Measurements from ENCODE around the gene RND1. TPM values are rescaled to one million over a fixed set of nuclear protein-coding genes. Genes with fewer than 3 reads are reported as not detected.

Gene RND1
- total RNA-seq, 1 donor = 0.36 TPM

- Histone ChIP-seq H3K4me2 (ENCODE audit: insufficient read depth, low read length) (no peak overlapping the region), H3K9me3 (ENCODE audit: low read depth, low read length) (no peaks in the 10 kb centered on the region), H3K4me1 (ENCODE audit: insufficient read depth, low read length) (no peaks in the 10 kb centered on the region), H3K27ac (ENCODE audit: low read depth, low read length) (no peak overlapping the region), H2AFZ (ENCODE audit: low read length) (no peak overlapping the region), H3K36me3 (ENCODE audit: insufficient read depth, low read length) (peaks cover 30% of the 10 kb centered on the region), H3K27me3 (ENCODE audit: insufficient read depth, low read length) (no peaks in the 10 kb centered on the region), H3K4me3 (ENCODE audit: insufficient read depth, low read length) (no peak overlapping the region), H4K20me1 (ENCODE audit: insufficient read depth, low read length) (peaks cover 10% of the 10 kb centered on the region), H3K79me2 (ENCODE audit: insufficient read depth, low read length) (no peaks in the 10 kb centered on the region)
- no peak for TF ChIP-seq CTCF (IDR thresholded peaks at IDR 0.05; ENCODE audit: extremely low read depth, low read depth, low read length)
- peak; percentile 34 for DNase-seq (ENCODE audit: insufficient read length, low spot score, missing footprints)
Measured at GRCh38 chr12:48824905-48825304, 40.8 kb downstream of the RND1 start.

DNA sequence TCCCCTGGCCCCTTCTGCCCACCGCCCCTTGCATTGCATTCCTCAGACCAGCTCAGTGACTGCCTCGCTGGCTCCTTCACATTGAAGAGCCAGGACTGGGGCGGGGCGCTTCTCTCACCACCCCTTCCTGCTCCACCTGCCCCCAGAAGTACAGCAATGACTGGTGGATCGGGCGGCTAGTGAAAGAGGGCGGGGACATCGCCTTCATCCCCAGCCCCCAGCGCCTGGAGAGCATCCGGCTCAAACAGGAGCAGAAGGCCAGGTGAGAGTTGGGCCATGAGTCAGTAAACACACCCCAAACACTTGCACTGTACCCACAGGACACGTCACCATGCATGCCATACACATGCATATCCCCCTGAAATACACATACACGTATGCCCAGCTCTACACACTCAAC is 41.6 kb downstream of the RND1 start:
- Histone ChIP-seq H3K9me3 (ENCODE audit: low read depth, low read length) (no peaks in the 10 kb centered on the region), H4K20me1 (ENCODE audit: insufficient read depth, low read length) (peaks cover 18% of the 10 kb centered on the region), H3K27ac (ENCODE audit: low read depth, low read length) (no peak overlapping the region), H3K4me3 (ENCODE audit: insufficient read depth, low read length) (no peak overlapping the region), H3K4me2 (ENCODE audit: insufficient read depth, low read length) (no peak overlapping the region), H3K27me3 (ENCODE audit: insufficient read depth, low read length) (no peaks in the 10 kb centered on the region), H3K4me1 (ENCODE audit: insufficient read depth, low read length) (no peaks in the 10 kb centered on the region), H2AFZ (ENCODE audit: low read length) (no peak overlapping the region), H3K36me3 (ENCODE audit: insufficient read depth, low read length) (peaks cover 23% of the 10 kb centered on the region), H3K79me2 (ENCODE audit: insufficient read depth, low read length) (no peaks in the 10 kb centered on the region)
- peak; percentile 36 for DNase-seq (ENCODE audit: insufficient read length, low spot score, missing footprints)
- TF ChIP-seq CTCF (IDR thresholded peaks at IDR 0.05; ENCODE audit: extremely low read depth, low read depth, low read length) = no peak

- Histone ChIP-seq H3K4me2 (ENCODE audit: insufficient read depth, low read length) (no peak overlapping the region), H3K9me3 (ENCODE audit: low read depth, low read length) (no peaks in the 10 kb centered on the region), H3K4me3 (ENCODE audit: insufficient read depth, low read length) (no peak overlapping the region), H3K27ac (ENCODE audit: low read depth, low read length) (no peak overlapping the region), H3K79me2 (ENCODE audit: insufficient read depth, low read length) (no peaks in the 10 kb centered on the region), H3K4me1 (ENCODE audit: insufficient read depth, low read length) (no peaks in the 10 kb centered on the region), H4K20me1 (ENCODE audit: insufficient read depth, low read length) (peaks cover 18% of the 10 kb centered on the region), H3K36me3 (ENCODE audit: insufficient read depth, low read length) (peaks cover 15% of the 10 kb centered on the region), H3K27me3 (ENCODE audit: insufficient read depth, low read length) (no peaks in the 10 kb centered on the region), H2AFZ (ENCODE audit: low read length) (no peak overlapping the region)
- peak; percentile 71 for DNase-seq (ENCODE audit: insufficient read length, low spot score, missing footprints)
- TF ChIP-seq CTCF (IDR thresholded peaks at IDR 0.05; ENCODE audit: extremely low read depth, low read depth, low read length) = no peak
Measured at GRCh38 chr12:48823281-48823680, 42.4 kb downstream of the RND1 start.

DNA sequence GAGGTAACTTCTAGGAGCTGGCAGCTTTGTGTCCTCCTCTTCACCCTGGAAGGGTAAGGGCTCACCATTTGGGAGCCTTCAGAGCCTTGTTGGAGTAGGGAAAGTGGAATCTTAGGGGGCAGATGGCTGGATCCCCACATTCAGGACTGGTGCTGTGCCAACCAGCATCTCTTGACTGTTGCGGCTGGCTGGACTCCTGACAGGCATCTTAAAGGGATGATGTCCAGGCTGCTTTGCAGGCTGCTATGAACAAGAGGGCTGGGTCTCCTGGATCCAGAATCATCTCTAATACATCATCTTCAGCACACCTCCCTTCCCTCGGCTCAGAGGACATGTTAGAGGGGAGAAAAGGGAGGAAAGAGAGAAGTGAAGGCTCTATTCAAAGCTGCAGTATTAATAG is 43.0 kb downstream of the RND1 start:
- Histone ChIP-seq H3K4me1 (ENCODE audit: insufficient read depth, low read length) (peaks cover 4% of the 10 kb centered on the region), H3K27me3 (ENCODE audit: insufficient read depth, low read length) (no peaks in the 10 kb centered on the region), H2AFZ (ENCODE audit: low read length) (no peak overlapping the region), H4K20me1 (ENCODE audit: insufficient read depth, low read length) (peaks cover 18% of the 10 kb centered on the region), H3K36me3 (ENCODE audit: insufficient read depth, low read length) (peaks cover 11% of the 10 kb centered on the region), H3K79me2 (ENCODE audit: insufficient read depth, low read length) (no peaks in the 10 kb centered on the region), H3K4me2 (ENCODE audit: insufficient read depth, low read length) (no peak overlapping the region), H3K27ac (ENCODE audit: low read depth, low read length) (no peak overlapping the region), H3K9me3 (ENCODE audit: low read depth, low read length) (no peaks in the 10 kb centered on the region), H3K4me3 (ENCODE audit: insufficient read depth, low read length) (no peak overlapping the region)
- DNase-seq (ENCODE audit: insufficient read length, low spot score, missing footprints) = peak; percentile 80
- no peak for TF ChIP-seq CTCF (IDR thresholded peaks at IDR 0.05; ENCODE audit: extremely low read depth, low read depth, low read length)

Measured in osteoblast (primary cell).